ENCODE measurements around the gene S100A6. TPM values are rescaled to one million over a fixed set of nuclear protein-coding genes. Genes with fewer than 3 reads are reported as not detected.
"Not testable (repeated sequence)": the region's sequence is repeated elsewhere in the genome, so short reads cannot be mapped to it uniquely, and the experiment has no call there.

The S100A6 gene
- total RNA-seq, 1 experiment from 2014 or later = 1,633 TPM

GRCh38 chr1:153583976-153584375, 48.2 kb upstream of the S100A6 start:
- no peak overlapping the region for H3K4me3 ChIP-seq (replicated peaks in 1 of 2; ENCODE audit: low read depth in 1 of 2, low read length in 2 of 2)
- RAD21 ChIA-PET (ENCODE audit: low non-redundant PET in 1 of 2, low total read pairs in 2 of 2, uncharacterized antibody in 2 of 2, unreplicated experiment in 2 of 2) = no interaction called here
- H3K9me3 ChIP-seq (ENCODE audit: control insufficient read depth in 1 of 2, insufficient read depth in 1 of 2, low read depth in 1 of 2, low read length in 2 of 2) = no peaks in the 10 kb centered on the region
- CTCF ChIA-PET = interaction anchor here (3.1 kb wide), 1 partner anchor 12 kb away, joined by 9 read pairs; no protein-coding TSS in a partner anchor
- H3K9me2 ChIP-seq (ENCODE audit: insufficient read depth) = no peaks in the 10 kb centered on the region
- H3K9ac ChIP-seq (ENCODE audit: low read length) = no peak overlapping the region
- no peaks in the 10 kb centered on the region for H3K79me2 ChIP-seq (ENCODE audit: insufficient read depth, low read length)
- ATAC-seq (no peak), DNase-seq (ENCODE audit: low read depth, low spot score) (no peak)
- H4K20me1 ChIP-seq (ENCODE audit: insufficient read depth) = no peaks in the 10 kb centered on the region
- intact Hi-C loops (cut with micrococcal nuclease) = no loop called here
- no peak overlapping the region for H3K27ac ChIP-seq (ENCODE audit: low read depth, low read length)
- no TSS peak for BruUV-seq (replicated peaks)
- H3K4me2 ChIP-seq (ENCODE audit: low read length) = no peak overlapping the region
- no peaks in the 10 kb centered on the region for H3K36me3 ChIP-seq (ENCODE audit: control insufficient read depth in 1 of 2, insufficient read depth in 2 of 2, low read length in 2 of 2)
- POLR2A ChIA-PET = interaction anchor here (1.0 kb wide), 1 partner anchor 43 kb away, joined by 3 read pairs; the partner anchor contains the start of gene S100A13
- H2AFZ ChIP-seq (ENCODE audit: low read depth, low read length, poor library complexity, severe bottlenecking) = no peak overlapping the region
- no peak for TF ChIP-seq CBX3 (IDR thresholded peaks at IDR 0.05; ENCODE audit: low read depth)
- no peak for TF ChIP-seq RAD21 (IDR thresholded peaks at IDR 0.05; ENCODE audit: low read depth)
- no peak for TF ChIP-seq CEBPB (IDR thresholded peaks at IDR 0.05; ENCODE audit: low read depth)
- no peak for TF ChIP-seq FOSL1 (IDR thresholded peaks at IDR 0.05; ENCODE audit: low read depth)
- no peak for TF ChIP-seq EZH2phosphoT487 (IDR thresholded peaks at IDR 0.05; ENCODE audit: borderline replicate concordance)
- TF ChIP-seq TCF7L2 (IDR thresholded peaks at IDR 0.05; ENCODE audit: borderline replicate concordance, extremely low read depth, insufficient read depth, insufficient read length) = no peak
- TF ChIP-seq MAX (IDR thresholded peaks at IDR 0.05) = no peak
- TF ChIP-seq CTCF (IDR thresholded peaks at IDR 0.05 in 2 of 3, conservative IDR thresholded peaks at IDR 0.05 in 1 of 3; ENCODE audit: borderline replicate concordance in 1 of 3, insufficient read depth in 1 of 3, low read depth in 2 of 3, low read length in 2 of 3) = no peak
- no peak for TF ChIP-seq SIN3A (IDR thresholded peaks at IDR 0.05; ENCODE audit: low read depth)
- TF ChIP-seq ZBTB33 (IDR thresholded peaks at IDR 0.05; ENCODE audit: extremely low read depth, insufficient replicate concordance, low read length) = no peak
- no peak for TF ChIP-seq YY1 (IDR thresholded peaks at IDR 0.05; ENCODE audit: extremely low read depth, insufficient replicate concordance, low read depth, low read length)
- TF ChIP-seq SRF (IDR thresholded peaks at IDR 0.05; ENCODE audit: low read depth) = no peak
- TF ChIP-seq ELF1 (IDR thresholded peaks at IDR 0.05; ENCODE audit: borderline replicate concordance, low read depth) = no peak
- no peak for TF ChIP-seq ATF3 (IDR thresholded peaks at IDR 0.05)
- peaks cover 0 to 7% of the 10 kb centered on the region in 2 experiments; a peak in 2 of 4 replicates for H3K4me1 ChIP-seq (ENCODE audit: control insufficient read depth in 1 of 2, insufficient read depth in 2 of 2, low read length in 2 of 2)
- H3K27me3 ChIP-seq (ENCODE audit: insufficient read depth, low read length) = no peaks in the 10 kb centered on the region

- CTCF ChIA-PET; H3K9ac ChIP-seq (ENCODE audit: low read length): not testable (repeated sequence)
Measured at GRCh38 chr1:153583514-153583913, 47.7 kb upstream of the S100A6 start.

More at GRCh38 chr1:153583514-153583913, 47.7 kb upstream of the S100A6 start:
- H3K27ac ChIP-seq (ENCODE audit: low read depth, low read length); H2AFZ ChIP-seq (ENCODE audit: low read depth, low read length, poor library complexity, severe bottlenecking); H3K4me2 ChIP-seq (ENCODE audit: low read length); H3K36me3 ChIP-seq (ENCODE audit: control insufficient read depth in 1 of 2, insufficient read depth in 2 of 2, low read length in 2 of 2); H3K79me2 ChIP-seq (ENCODE audit: insufficient read depth, low read length); BruUV-seq (replicated peaks); RAD21 ChIA-PET (ENCODE audit: low non-redundant PET in 1 of 2, low total read pairs in 2 of 2, uncharacterized antibody in 2 of 2, unreplicated experiment in 2 of 2); H3K27me3 ChIP-seq (ENCODE audit: insufficient read depth, low read length); H4K20me1 ChIP-seq (ENCODE audit: insufficient read depth); DNase-seq (ENCODE audit: low read depth, low spot score); ATAC-seq; intact Hi-C loops (cut with micrococcal nuclease); H3K4me3 ChIP-seq (replicated peaks in 1 of 2; ENCODE audit: low read depth in 1 of 2, low read length in 2 of 2); POLR2A ChIA-PET; H3K9me3 ChIP-seq (ENCODE audit: control insufficient read depth in 1 of 2, insufficient read depth in 1 of 2, low read depth in 1 of 2, low read length in 2 of 2); H3K9me2 ChIP-seq (ENCODE audit: insufficient read depth): not testable (repeated sequence)
- H3K4me1 ChIP-seq (ENCODE audit: control insufficient read depth in 1 of 2, insufficient read depth in 2 of 2, low read length in 2 of 2) = peaks cover 0 to 11% of the 10 kb centered on the region in 2 experiments; a peak in 2 of 4 replicates

Measured in HCT116 (cell line).